Renal cortex interstitium (tissue), 11 donors: ENCODE measurements around the gene SERPINF2. TPM values are rescaled to one million over a fixed set of nuclear protein-coding genes. Genes with fewer than 3 reads are reported as not detected.
"Not testable (repeated sequence)": the region's sequence is repeated elsewhere in the genome, so short reads cannot be mapped to it uniquely, and the experiment has no call there.

Source experiments
- DNase-seq, 11 donors: peaks; one replicate each; pipeline ENCODE4 v3.0.0-alpha.2; 2013; ENCODE audit warnings: low read depth in 9 of 11, low spot score in 4 of 11; ENCODE audit errors: extremely low read depth in 1 of 11
- polyA plus RNA-seq, 3 donors: library from polyadenylated mRNA; unstranded; fragments of 120-200 nt; gene quantifications; one replicate each; pipeline ENCODE4 v1.2.1, GENCODE V29; 2013; ENCODE audit not compliant: insufficient read length in 3 of 3

Gene SERPINF2
- polyA plus RNA-seq, 3 donors: 78.3 to 101 (median 98.9) TPM

DNA sequence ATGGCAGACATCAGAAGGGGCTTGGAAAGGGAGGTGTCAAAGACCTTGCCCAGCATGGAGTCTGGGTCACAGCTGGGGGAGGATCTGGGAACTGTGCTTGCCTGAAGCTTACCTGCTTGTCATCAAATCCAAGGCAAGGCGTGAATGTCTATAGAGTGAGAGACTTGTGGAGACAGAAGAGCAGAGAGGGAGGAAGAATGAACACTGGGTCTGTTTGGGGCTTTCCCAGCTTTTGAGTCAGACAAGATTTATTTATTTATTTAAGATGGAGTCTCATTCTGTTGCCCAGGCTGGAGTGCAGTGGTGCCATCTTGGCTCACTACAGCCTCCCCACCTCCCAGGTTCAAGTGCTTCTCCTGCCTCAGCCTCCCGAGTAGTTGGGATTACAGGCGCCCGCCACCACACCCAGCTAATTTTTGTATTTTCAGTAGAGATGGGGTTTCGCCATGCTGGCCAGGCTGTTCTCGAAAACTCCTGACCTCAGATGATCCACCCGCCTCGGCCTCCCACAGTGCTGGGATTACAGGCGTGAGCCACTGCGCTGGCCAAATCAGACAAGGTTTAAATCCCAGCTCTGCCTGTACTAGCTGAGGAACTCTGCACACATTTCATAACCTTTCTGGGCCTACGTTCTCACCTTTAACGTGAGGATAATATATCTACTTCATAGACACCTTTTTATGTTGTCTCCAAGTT, 30.5 kb downstream of the SERPINF2 start:
- DNase-seq: not testable (repeated sequence)

DNA sequence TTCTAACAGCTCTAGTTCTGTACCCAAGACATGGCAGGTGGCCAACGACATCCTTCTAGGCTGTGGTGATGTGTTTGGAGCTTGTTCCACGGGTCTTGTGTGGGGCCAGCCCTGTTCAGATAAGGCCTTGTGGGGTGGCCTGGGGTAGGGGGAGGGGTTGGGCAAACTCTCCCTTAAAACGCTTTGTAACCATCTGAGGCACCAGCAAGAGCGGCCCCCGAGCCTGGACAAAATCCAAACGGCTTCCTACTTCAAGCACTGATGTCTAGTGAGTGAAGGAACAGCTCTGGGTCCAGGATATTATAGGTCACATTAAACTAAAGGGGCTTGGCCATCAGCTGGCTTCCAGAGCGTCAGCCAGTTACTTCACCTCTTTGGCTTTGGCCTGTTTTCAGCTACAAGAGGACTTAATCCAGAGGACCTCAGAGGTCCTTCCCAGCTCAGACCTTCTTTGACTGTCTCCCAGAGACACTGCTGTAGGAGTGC, 31.1 kb downstream of the SERPINF2 start:
- no peak for DNase-seq

DNA sequence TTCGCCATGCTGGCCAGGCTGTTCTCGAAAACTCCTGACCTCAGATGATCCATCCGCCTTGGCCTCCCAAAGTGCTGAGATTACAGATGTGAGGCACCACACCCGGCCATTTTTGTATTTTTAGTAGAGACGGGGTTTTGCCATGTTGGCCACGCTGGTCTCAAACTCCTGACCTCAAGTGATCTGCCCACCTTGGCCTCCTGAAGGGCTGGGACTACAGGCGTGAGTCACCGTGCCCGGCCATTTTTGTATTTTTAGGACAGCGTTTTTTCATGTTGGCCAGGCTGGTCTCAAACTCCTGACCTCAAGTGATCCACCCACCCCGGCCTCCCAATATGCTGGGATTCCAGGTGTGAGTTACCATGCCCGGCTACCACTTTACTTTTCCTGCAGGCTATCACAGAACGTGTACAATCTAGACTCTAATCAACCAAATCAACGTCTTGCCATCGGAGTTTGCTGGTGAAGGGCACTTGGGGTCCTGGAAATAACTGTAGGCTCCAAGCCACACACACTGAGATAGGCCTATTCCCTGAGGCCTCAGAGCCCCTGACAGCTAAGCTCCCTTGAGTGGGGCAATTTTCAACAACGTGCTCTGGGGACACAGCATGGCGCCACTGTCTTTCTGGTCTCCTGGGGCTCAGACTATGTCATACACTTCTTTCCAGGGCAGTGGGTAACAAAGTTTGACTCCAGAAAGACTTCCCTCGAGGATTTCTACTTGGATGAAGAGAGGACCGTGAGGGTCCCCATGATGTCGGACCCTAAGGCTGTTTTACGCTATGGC, 31.9 kb downstream of the SERPINF2 start:
- DNase-seq: no peak

- DNase-seq: no peak
Observed at GRCh38 chr17:1776328-1776727, 33.7 kb downstream of the SERPINF2 start.

- no peak for DNase-seq
Observed at GRCh38 chr17:1776857-1777256, 34.2 kb downstream of the SERPINF2 start.

DNA sequence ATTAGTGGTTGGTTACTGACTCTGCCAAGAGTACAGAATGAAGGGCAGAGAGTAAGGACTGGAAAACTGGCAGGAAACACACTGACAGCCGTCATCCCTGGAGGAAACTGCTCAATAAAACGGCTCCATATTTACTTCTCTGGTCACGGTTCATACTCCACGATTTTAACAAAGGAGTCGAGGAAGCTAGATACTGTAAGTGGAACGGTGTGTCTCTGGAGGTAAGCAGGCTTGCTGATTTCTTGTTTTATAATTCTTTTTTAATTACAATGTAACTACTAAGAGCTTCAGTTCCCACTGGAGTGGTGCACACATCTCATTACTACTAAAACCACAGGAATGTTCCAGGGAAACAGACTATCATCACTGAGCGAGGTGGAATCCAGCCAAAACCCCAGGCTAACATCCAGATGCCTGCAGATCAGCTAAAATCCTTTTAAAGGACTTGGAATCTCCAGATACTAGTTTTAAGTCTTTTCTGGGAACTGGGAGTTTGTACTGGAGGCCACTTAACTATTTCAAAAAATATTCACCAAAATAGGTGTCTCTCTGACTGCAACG, 37.0 kb downstream of the SERPINF2 start:
- DNase-seq: peak in 2 of 11 donors; percentile 69 to 70

DNA sequence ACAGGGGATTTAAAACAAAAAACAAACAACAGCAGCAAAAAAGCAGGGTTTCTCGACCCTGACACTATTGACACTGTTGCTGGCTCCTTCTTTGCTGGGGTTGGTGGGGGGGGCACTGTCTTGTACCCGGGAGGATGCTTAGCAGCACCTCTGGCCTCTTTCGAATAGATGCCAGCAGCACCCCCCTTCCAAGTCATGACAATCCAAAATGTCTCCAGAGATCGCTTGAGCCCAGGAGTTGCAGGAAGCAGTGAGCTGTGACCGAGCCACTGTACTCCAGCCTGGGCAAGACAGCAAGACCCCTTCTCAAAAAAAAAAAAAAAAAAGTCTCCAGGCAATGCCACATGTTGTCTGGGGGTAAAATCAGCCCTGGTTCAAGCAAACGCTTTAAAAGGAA, 39.5 kb downstream of the SERPINF2 start:
- no peak for DNase-seq

DNA sequence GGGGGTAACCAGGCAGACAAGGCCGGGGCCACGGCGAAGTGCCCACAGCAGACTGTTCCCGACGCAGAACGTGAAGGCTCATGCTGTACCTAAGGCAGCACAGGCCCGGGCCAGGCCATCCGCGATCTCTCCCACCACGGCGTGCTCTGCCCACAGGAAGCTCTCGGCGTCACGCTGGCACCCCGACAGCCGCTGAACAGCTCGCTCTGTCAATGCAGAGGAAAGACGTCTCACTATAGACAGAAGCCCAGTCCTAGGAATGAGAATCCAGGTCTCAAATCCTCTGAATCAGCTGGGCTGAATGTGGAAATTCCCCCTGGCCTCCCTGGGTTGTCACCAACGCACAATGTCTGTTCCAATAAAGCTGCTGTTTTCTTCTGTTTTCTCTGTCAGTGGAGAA, 40.6 kb downstream of the SERPINF2 start:
- no peak for DNase-seq

DNA sequence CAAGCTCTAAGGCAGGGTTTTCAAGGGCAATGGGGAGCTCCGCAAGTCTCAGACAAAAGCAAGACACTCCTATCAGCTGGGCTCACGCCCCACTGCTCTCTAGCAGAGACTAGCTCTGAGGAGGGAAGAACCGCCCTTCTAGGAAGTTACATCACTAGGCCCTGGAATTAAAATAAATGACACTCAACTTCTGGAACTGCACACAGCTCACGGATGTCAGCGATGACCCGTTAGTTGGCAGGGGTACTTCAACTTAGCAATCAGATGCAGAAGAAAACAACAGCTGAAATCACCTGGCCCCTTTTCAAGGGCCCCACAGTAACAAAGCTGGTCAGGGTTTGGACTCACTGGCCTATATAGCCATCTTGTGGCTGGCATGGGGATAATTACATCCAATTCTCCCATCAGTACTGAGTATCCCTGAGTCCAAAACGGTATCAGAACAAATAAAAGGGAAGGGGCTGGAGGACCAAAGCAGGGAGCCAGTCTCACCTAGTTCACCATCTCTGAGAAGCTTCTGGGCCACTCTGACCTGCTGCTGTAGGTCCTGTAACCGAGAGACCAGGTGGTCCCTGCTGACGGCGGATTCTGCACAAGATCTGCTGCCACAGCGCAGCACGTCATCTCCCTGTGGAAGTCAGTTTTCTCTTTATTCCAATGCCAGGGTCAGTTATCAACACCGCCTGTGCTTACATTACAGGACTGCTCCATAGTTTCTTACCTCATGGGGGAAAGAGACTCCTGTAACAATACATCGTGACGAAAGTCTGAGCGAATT, 41.4 kb downstream of the SERPINF2 start:
- peak in 2 of 11 donors; percentile 57 to 58 for DNase-seq

GRCh38 chr17:1785930-1786329, 43.3 kb downstream of the SERPINF2 start:
- DNase-seq: no peak

GRCh38 chr17:1786708-1787107, 44.0 kb downstream of the SERPINF2 start:
- DNase-seq: no peak

- no peak for DNase-seq
Observed at GRCh38 chr17:1787301-1787902, 44.7 kb downstream of the SERPINF2 start.

GRCh38 chr17:1789936-1790335, 47.3 kb downstream of the SERPINF2 start:
- no peak for DNase-seq

- DNase-seq: no peak
Observed at GRCh38 chr17:1792495-1793446, 50.1 kb downstream of the SERPINF2 start.

DNA sequence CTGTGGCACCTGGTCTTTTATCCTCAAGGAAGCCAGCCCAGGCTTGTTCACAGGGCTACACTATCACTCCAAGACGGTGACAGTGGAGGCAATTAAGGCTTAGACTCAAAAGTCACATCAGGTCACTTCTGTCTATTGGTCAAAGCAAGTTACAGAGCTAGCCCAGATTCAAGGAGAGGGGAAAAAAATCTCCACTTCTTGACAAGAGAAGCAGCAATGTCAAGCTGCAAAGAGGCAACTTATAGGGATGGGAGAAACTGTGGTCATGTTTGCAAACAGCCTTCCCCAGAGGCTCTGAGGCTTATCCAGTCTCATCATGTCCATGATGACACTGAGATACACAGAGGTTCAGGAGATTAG, 50.8 kb downstream of the SERPINF2 start:
- DNase-seq: no peak

GRCh38 chr17:1796800-1797199, 54.1 kb downstream of the SERPINF2 start:
- DNase-seq: no peak

DNA sequence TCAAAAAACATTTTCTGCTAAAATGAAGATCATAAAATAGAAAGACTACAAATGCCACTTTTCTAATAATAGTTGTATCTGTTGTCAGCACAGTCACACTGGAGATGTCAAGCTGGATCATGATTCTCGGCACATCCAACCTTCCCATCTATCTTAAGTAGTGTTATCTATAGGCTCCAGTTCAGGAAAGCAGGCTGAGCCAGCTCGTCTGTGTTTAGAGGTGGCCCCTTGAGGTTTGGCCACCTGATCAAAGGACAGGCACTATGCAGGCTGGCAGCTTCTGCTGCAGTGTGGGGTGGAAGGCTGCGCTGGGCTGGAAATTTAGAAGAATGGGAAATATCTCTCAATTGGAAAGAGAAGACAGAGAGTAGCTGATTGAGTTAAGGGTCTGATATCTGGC, 54.7 kb downstream of the SERPINF2 start:
- no peak for DNase-seq

DNA sequence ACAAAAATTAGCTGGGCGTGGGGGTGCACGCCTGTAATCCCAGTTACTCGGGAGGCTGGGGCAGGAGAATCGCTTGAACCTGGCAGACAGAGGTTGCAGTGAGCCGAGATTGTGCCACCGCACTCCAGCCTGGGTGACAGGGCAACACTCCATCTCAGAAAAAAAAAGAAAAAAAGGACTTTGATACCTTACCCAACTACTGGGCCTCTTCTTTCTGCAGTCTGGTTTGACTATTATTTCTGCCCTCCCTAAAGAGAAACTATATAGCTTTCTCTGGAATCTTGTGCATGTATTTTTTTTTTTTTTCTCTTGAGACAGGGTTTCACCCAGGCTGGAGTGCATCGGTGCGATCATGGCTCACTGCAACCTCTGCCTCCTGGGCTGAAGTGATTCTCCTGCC, 55.2 kb downstream of the SERPINF2 start:
- DNase-seq: not testable (repeated sequence)
